Measurements from ENCODE around the gene DCAF12L2.

DCAF12L2 gene

GRCh38 chrX:126137899-126138298, 28.2 kb downstream of the DCAF12L2 start:
- Histone ChIP-seq H3K9ac (ENCODE audit: low read length in 5 of 5) (no peak overlapping the region), H3K36me3 (ENCODE audit: control insufficient read depth in 5 of 5, insufficient read depth in 5 of 5, low read length in 5 of 5) (no peaks in the 10 kb centered on the region), H3K4me1 (ENCODE audit: control insufficient read depth in 5 of 5, insufficient read depth in 5 of 5, low read length in 5 of 5) (no peaks in the 10 kb centered on the region), H3K27ac (ENCODE audit: low read depth, low read length) (no peak overlapping the region), H3K27me3 (ENCODE audit: control insufficient read depth in 5 of 5, insufficient read depth in 4 of 5, low read length in 5 of 5) (peaks cover 0 to 4% (median 0%) of the 10 kb centered on the region in 5 donors), H3K4me3 (ENCODE audit: low read depth in 1 of 5, low read length in 5 of 5) (no peak overlapping the region), H3K9me3 (ENCODE audit: control insufficient read depth in 5 of 5, low read length in 5 of 5) (no peaks in the 10 kb centered on the region)

GRCh38 chrX:126124721-126125120, 41.4 kb downstream of the DCAF12L2 start:
- Histone ChIP-seq H3K27me3 (ENCODE audit: control insufficient read depth in 5 of 5, insufficient read depth in 4 of 5, low read length in 5 of 5) (peaks cover 0 to 3% (median 0%) of the 10 kb centered on the region in 5 donors), H3K4me1 (ENCODE audit: control insufficient read depth in 5 of 5, insufficient read depth in 5 of 5, low read length in 5 of 5) (peaks cover 0 to 5% (median 0%) of the 10 kb centered on the region in 5 donors), H3K36me3 (ENCODE audit: control insufficient read depth in 5 of 5, insufficient read depth in 5 of 5, low read length in 5 of 5) (no peaks in the 10 kb centered on the region), H3K9ac (ENCODE audit: low read length in 5 of 5) (no peak overlapping the region), H3K4me3 (ENCODE audit: low read depth in 1 of 5, low read length in 5 of 5) (no peak overlapping the region), H3K27ac (ENCODE audit: low read depth, low read length) (no peak overlapping the region), H3K9me3 (ENCODE audit: control insufficient read depth in 5 of 5, low read length in 5 of 5) (peaks cover 0 to 5% (median 0%) of the 10 kb centered on the region in 5 donors)

All from subcutaneous abdominal adipose tissue (tissue), 5 donors.